GM18519 (cell line): ENCODE results near the gene UBE2E2.
A peak's percentile ranks its signal among the peaks of the same experiment; 100 is the strongest.

Experiments used
- ATAC-seq: cut with Tn5 transposase; IDR thresholded peaks from one replicate; pipeline ENCODE4 v1.9.1; 2021; ENCODE audit warnings: mild to moderate bottlenecking, moderate library complexity; ENCODE audit not compliant: unreplicated experiment, low FRiP score

UBE2E2 gene

GRCh38 chr3:23430781-23431398 lies 227.8 kb downstream of the UBE2E2 start:
- ATAC-seq: no peak

- ATAC-seq: no peak
Measured at GRCh38 chr3:23431764-23432163, 228.6 kb downstream of the UBE2E2 start.

- no peak for ATAC-seq
Measured at GRCh38 chr3:23435318-23435717, 232.2 kb downstream of the UBE2E2 start.

- no peak for ATAC-seq
Measured at GRCh38 chr3:23435904-23436303, 232.8 kb downstream of the UBE2E2 start.

- no peak for ATAC-seq
Measured at GRCh38 chr3:23437484-23438145, 234.5 kb downstream of the UBE2E2 start.

GRCh38 chr3:23438657-23439056 lies 235.5 kb downstream of the UBE2E2 start:
- ATAC-seq: peak; percentile 50

GRCh38 chr3:23439080-23439479 lies 236.0 kb downstream of the UBE2E2 start:
- ATAC-seq: no peak

- no peak for ATAC-seq
Measured at GRCh38 chr3:23440416-23441294, 237.5 kb downstream of the UBE2E2 start.

- peak; percentile 39 for ATAC-seq
Measured at GRCh38 chr3:23442598-23443383, 239.7 kb downstream of the UBE2E2 start.

GRCh38 chr3:23444386-23444785 lies 241.3 kb downstream of the UBE2E2 start:
- ATAC-seq: no peak

GRCh38 chr3:23446301-23446700 lies 243.2 kb downstream of the UBE2E2 start:
- no peak for ATAC-seq

GRCh38 chr3:23448998-23449537 lies 245.9 kb downstream of the UBE2E2 start:
- no peak for ATAC-seq

- no peak for ATAC-seq
Measured at GRCh38 chr3:23450051-23450450, 246.9 kb downstream of the UBE2E2 start.

GRCh38 chr3:23450806-23451205 lies 247.7 kb downstream of the UBE2E2 start:
- ATAC-seq: no peak

GRCh38 chr3:23452408-23452807 lies 249.3 kb downstream of the UBE2E2 start:
- ATAC-seq: no peak

- ATAC-seq: no peak
Measured at GRCh38 chr3:23455084-23455483, 252.0 kb downstream of the UBE2E2 start.

- ATAC-seq: no peak
Measured at GRCh38 chr3:23455775-23456174, 252.6 kb downstream of the UBE2E2 start.

- no peak for ATAC-seq
Measured at GRCh38 chr3:23457697-23458096, 254.6 kb downstream of the UBE2E2 start.

- ATAC-seq: no peak
Measured at GRCh38 chr3:23459465-23459864, 256.3 kb downstream of the UBE2E2 start.

GRCh38 chr3:23459889-23460546 lies 256.9 kb downstream of the UBE2E2 start:
- ATAC-seq: no peak
